ENCODE data around the gene KCNMB1.
"Not testable (repeated sequence)": the region's sequence is repeated elsewhere in the genome, so short reads cannot be mapped to it uniquely, and the experiment has no call there.

The KCNMB1 gene

DNA sequence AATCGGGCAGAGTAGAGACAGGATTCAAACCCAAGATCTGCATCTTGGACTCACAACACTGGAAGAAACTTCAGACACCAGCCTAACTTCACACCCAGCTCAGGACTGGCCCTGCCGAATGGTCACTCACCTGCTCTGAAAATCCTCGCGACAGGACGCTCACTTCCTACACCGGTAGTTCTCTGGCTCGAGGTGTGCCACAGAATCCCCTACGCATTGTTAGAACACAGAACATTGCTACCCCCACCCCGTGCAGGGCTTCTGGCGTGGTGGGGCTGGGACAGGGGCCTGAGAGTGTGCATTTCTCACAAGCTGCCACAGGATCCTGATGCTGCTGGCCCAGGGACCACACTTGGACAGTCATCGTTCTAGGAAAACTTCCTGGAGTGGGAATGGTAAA is 12.1 kb downstream of the KCNMB1 start:
- DNase-seq (ENCODE audit: low read depth in 2 of 2) = no peak

- not testable (repeated sequence) for DNase-seq (ENCODE audit: low read depth in 2 of 2)
Measured at GRCh38 chr5:170376526-170376925, 12.6 kb downstream of the KCNMB1 start.

GRCh38 chr5:170375283-170375682 is 13.9 kb downstream of the KCNMB1 start:
- DNase-seq (ENCODE audit: low read depth in 2 of 2) = no peak

DNA sequence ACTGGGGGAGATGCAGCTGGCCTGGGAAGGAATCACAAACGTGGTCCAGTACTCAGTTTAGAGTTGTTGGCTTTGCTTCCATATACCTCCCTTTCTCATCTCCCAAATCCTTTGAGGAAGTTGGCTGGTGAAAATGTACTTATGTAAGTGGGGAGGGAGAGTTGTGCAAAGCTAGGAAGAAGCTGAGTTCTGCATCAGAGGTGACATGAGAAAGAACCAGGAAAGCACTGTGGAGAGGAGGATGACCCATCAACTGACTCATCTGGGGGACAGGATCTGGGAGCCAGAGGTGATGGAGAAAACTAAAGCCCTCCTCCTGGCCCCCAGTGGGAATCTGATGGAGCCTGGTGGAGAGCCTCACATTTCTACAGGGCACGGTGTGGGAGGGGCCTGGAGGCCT is 16.2 kb downstream of the KCNMB1 start:
- no peak for DNase-seq (ENCODE audit: low read depth in 2 of 2)

DNA sequence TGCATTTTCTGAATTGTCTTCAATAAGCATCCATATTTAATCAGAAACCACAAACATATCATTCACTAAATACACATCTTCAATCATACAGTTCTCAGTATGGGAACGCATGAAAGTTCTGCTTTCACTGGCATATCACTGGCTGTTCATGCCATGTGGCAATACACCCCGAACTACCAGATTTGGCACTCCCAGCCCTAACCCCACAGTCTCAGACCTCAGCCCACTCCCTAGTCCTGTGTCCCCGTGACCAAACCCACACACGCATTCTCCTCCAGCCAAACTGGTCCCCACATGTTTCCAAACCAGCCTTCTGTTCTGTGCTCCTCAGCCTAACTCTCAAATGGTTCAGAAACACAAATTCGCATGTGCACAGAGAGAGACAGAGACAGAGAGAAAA is 20.6 kb downstream of the KCNMB1 start:
- no peak for DNase-seq (ENCODE audit: low read depth in 2 of 2)

GRCh38 chr5:170366276-170366675 is 22.9 kb downstream of the KCNMB1 start:
- no peak for DNase-seq (ENCODE audit: low read depth in 2 of 2)

- DNase-seq (ENCODE audit: low read depth in 2 of 2) = no peak
Measured at GRCh38 chr5:170365831-170366230, 23.3 kb downstream of the KCNMB1 start.

DNA sequence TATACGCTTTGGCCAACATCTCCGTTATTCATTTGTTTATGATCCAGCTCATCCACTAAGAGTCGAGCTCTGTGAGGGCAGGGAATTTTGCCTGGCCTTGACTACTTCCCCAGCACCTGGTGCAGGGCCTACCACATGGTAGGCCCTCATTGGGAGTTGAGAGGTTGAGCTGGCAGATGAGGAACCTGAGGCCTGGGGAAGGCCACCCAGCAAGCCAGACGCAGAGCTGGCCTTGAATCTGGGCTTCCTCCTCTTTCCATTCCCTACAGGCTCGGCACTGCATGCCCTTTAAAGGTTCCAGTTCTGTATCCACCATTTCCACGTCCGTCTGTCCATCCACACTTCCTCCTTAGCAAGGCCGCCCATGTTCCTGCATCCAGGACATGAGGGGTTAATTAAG is 24.2 kb downstream of the KCNMB1 start:
- no peak for DNase-seq (ENCODE audit: low read depth in 2 of 2)

GRCh38 chr5:170363671-170364070 is 25.5 kb downstream of the KCNMB1 start:
- no peak for DNase-seq (ENCODE audit: low read depth in 2 of 2)

- no peak for DNase-seq (ENCODE audit: low read depth in 2 of 2)
Measured at GRCh38 chr5:170362656-170363055, 26.5 kb downstream of the KCNMB1 start.

GRCh38 chr5:170362102-170362501 is 27.1 kb downstream of the KCNMB1 start:
- no peak for DNase-seq (ENCODE audit: low read depth in 2 of 2)

DNA sequence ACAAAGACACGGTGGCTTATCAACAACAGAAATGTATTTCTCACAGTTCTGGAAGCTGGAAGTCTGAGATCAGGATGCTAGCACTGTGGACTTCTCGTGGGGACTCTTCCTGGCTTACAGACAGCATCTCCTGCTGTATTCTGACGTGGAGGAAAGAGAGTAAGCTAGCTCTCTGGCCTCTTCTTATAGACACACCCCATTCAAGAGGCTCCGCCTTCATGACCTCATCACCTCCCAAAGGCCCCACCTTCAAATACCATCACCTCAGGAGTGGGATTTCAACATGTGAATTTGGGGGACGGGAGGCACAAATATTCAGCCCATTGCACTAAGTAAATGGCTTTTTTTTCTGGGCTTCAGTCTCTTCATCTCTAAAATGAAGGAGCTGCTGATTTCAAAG is 27.6 kb downstream of the KCNMB1 start:
- DNase-seq (ENCODE audit: low read depth in 2 of 2) = no peak

DNA sequence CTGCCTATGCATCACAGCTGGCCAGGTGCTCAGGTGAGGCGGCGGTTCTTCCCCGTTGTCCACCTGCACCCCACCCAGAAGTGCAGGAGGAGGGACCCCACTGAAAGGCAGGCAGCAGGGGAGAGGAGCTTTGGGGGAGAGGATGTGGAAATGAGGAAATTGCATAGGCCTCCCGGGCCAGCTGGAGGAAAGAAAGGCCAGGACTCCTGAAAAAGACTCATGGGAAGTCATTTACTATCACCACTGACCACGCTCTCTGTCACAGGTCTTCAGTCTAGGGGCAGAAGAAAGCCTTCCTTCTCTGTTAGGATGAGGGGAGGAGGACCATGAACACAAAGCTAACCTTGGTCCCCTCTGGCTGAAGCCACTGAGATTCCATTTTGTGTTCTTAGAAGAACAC is 28.1 kb downstream of the KCNMB1 start:
- no peak for DNase-seq (ENCODE audit: low read depth in 2 of 2)

DNA sequence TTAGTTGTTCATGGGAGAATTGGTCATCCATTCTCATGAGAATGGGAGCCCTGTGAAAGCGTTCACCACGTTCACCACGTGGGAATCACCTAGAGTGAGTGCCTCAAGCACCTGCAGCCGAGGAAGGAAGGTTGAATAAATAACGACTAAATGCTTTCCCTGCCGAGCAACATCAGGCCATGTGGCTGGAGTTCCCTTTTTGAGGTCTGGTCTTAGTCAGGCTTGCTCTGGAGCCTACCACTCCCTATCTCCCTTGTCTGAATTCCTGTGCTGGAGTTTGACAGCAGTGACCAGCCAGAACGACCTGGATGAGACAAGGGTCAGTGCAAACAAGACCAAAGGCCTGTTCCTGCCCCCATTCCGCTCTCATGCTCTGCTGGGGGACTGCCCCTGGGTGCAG is 28.5 kb downstream of the KCNMB1 start:
- no peak for DNase-seq (ENCODE audit: low read depth in 2 of 2)

DNA sequence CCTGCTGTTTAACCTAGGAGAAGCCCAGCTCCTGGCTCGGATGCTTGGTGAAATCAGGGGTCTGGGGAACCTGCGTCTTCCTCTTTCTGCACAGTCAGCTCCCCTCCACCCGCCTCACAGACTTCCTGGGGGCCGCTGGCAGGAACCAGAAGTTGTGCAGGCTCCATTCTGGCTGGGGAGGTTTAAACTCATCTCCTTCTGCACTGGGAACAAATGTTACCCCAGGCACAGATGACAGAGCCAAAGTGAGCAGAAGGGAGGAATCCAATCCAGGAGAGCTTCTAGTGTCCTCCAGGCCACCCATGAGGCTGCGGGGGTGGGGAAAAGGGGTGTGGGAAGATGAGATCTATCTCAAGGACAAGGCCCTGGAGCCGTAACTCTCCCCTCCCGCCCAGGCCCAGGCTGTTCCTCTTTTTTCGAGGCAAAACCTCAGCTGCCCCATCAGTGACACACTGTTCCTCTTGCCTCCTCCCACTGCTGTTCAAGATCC is 31.2 kb downstream of the KCNMB1 start:
- DNase-seq (ENCODE audit: low read depth in 2 of 2) = no peak

- DNase-seq (ENCODE audit: low read depth in 2 of 2) = no peak
Measured at GRCh38 chr5:170355601-170356098, 33.5 kb downstream of the KCNMB1 start.

- DNase-seq (ENCODE audit: low read depth in 2 of 2) = no peak
Measured at GRCh38 chr5:170353961-170354360, 35.2 kb downstream of the KCNMB1 start.

DNA sequence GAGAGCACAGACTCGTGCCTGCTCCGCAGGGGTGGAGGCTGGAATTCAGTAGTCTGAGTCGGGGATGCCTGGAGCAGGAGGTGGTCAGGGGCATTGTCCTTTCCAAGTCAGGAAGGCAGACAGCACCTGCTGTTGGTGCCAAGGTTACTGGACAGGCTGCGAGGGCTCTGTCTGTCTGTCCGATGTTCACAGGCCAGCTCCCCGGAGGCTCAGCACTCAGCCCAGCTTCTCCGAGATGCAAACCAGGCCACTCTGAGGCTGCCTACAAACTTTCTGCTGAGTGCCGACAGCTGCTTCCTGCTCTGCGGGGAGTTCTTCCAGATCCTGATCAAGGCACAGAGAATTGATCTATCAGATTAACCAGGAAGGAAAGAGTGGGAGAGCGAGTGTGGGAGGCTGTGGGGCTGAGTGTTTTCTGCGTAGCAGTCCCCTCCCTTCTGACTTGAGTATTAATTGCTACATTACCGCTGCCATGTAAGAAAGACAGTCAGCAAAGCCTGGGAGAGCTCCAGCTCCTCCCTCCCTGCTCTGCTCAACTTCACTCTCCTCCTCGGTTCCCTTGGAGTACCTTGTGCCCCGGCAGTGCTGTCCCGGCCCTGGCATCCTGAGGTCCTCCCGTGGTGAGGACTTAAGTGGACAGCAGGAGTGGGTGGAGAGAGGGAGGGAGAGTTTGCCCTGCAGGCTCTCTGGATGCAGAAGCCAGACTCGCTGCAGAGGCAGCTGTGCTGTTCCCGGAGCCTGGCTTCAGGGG is 36.0 kb downstream of the KCNMB1 start:
- no peak for DNase-seq (ENCODE audit: low read depth in 2 of 2)

DNA sequence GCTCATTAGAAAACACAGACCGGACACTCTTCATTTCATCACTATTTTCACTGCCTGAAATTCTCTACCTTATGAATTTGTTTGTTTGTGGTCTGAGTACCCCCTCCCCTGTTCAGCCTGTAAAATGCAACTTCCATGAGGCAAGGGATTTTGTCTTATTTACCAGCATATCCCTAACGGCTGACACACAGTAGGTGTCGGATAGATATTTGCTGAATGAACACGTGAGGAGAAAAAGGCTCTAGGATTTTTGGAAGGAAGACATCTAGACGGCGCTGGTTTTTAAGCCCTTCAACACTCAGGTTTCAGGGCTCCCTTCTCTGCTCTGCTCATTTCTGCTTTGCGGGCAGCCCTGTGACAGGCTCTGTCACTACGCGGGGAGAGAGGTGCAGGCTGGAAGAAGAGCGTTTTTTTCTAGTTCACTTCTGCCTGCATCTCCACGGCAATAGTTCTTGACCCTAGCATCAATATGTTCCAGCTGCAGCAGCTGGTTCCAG is 41.0 kb downstream of the KCNMB1 start:
- no peak for DNase-seq (ENCODE audit: low read depth in 2 of 2)

DNA sequence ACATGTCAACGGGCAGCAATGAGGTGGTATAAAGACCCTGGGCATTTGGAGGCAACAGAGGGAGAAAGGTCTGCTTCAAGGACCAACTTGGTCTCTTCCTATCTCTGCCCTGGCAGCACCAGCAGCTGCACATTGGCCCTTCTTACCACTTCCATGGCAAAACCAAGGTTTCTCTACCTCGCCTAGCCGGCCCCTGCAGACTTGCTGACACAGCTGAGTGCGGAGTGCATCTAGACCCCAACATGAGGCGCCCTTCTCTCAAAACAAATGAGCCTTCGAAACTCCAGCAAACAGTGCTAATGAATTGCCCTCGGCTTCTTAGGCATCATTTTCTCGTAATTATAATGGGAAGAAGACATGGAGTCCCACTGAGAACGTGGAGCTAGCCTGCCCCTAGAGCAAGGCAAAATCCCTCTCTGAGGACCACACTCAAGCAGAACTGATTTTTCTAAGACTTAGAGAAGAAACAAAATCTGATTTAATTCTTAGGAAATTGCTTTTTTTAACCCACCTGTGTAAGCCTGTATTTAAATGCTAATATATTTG is 42.1 kb downstream of the KCNMB1 start:
- no peak for DNase-seq (ENCODE audit: low read depth in 2 of 2)

DNA sequence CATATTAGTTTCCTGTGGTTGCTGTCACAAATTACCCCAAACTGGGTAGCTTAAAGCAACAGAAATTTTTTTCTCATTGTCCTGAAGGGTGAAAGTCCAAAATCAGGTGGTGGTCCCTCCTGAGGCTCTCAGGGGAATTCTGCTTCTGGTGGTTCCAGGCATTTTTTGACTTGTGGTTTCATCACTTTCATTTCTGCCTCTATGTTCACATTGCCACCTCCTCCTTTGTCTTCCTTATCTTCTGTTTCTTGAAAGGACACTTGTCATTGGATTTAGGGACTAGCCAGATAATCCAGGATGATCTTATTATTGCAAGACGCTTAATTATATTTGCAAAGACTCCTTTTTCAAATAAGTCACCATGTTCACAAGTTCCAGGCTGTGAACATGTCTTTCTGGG is 43.2 kb downstream of the KCNMB1 start:
- DNase-seq (ENCODE audit: low read depth in 2 of 2) = no peak

GRCh38 chr5:170343177-170343576 is 46.0 kb downstream of the KCNMB1 start:
- DNase-seq (ENCODE audit: low read depth in 2 of 2) = no peak

DNA sequence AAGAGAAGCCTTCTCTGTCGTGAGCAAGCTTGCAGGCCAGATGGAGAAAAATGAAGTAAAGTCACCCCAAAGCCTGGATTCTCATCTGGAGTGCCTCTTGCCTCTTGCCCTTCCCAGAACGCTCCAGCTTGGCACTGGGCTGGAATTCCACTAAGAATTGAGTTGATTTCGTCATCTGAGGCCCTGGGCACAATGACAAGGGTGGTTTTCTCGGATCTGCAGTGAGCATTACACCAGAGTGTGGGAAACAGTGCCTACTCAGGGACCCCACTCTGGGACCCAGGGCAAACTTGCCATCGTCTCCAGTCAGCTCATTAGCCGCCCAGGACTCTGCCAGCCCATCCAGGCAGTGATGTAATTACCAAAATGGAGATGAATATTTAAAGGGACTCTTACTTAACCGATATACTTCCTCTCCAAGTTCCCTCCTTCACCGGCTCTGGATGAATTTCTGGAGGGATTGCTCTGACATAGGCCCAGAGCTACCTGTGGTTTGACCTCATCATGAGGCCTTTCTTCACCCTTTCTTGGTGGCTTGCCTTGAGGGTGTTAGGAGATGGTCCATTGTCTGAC is 46.9 kb downstream of the KCNMB1 start:
- DNase-seq (ENCODE audit: low read depth in 2 of 2) = no peak
